ENCODE data around the gene HSD3B7. TPM values are rescaled to one million over a fixed set of nuclear protein-coding genes. Genes with fewer than 3 reads are reported as not detected.

The HSD3B7 gene
- total RNA-seq, 1 donor = 45.6 TPM

- no peaks in the 10 kb centered on the region for H3K36me3 ChIP-seq (ENCODE audit: insufficient read depth, low read length)
- H3K4me2 ChIP-seq (ENCODE audit: insufficient read depth, low read length) = no peak overlapping the region
- H4K20me1 ChIP-seq (ENCODE audit: insufficient read depth, low read length) = no peaks in the 10 kb centered on the region
- no peak overlapping the region for H3K27ac ChIP-seq (ENCODE audit: low read depth, low read length)
- H3K79me2 ChIP-seq (ENCODE audit: insufficient read depth, low read length) = no peaks in the 10 kb centered on the region
- H3K9me3 ChIP-seq (ENCODE audit: low read depth, low read length) = no peaks in the 10 kb centered on the region
- H3K4me1 ChIP-seq (ENCODE audit: insufficient read depth, low read length) = no peaks in the 10 kb centered on the region
- no peaks in the 10 kb centered on the region for H3K27me3 ChIP-seq (ENCODE audit: insufficient read depth, low read length)
- TF ChIP-seq CTCF (IDR thresholded peaks at IDR 0.05; ENCODE audit: extremely low read depth, low read depth, low read length) = no peak
- H2AFZ ChIP-seq (ENCODE audit: low read length) = no peak overlapping the region
- no peak overlapping the region for H3K4me3 ChIP-seq (ENCODE audit: insufficient read depth, low read length)
- no peak for DNase-seq (ENCODE audit: insufficient read length, low spot score, missing footprints)
These were observed 35.5 kb downstream of the HSD3B7 start for GRCh38 chr16:31020536-31020935.

- no peak overlapping the region for H3K4me2 ChIP-seq (ENCODE audit: insufficient read depth, low read length)
- no peak for DNase-seq (ENCODE audit: insufficient read length, low spot score, missing footprints)
- no peaks in the 10 kb centered on the region for H3K27me3 ChIP-seq (ENCODE audit: insufficient read depth, low read length)
- TF ChIP-seq CTCF (IDR thresholded peaks at IDR 0.05; ENCODE audit: extremely low read depth, low read depth, low read length) = no peak
- H3K27ac ChIP-seq (ENCODE audit: low read depth, low read length) = no peak overlapping the region
- no peak overlapping the region for H2AFZ ChIP-seq (ENCODE audit: low read length)
- H3K79me2 ChIP-seq (ENCODE audit: insufficient read depth, low read length) = no peaks in the 10 kb centered on the region
- H4K20me1 ChIP-seq (ENCODE audit: insufficient read depth, low read length) = no peaks in the 10 kb centered on the region
- no peak overlapping the region for H3K4me3 ChIP-seq (ENCODE audit: insufficient read depth, low read length)
- no peaks in the 10 kb centered on the region for H3K4me1 ChIP-seq (ENCODE audit: insufficient read depth, low read length)
- H3K36me3 ChIP-seq (ENCODE audit: insufficient read depth, low read length) = no peaks in the 10 kb centered on the region
- no peaks in the 10 kb centered on the region for H3K9me3 ChIP-seq (ENCODE audit: low read depth, low read length)
These were observed 37.7 kb downstream of the HSD3B7 start for GRCh38 chr16:31022544-31023251.

- Histone ChIP-seq H3K79me2 (ENCODE audit: insufficient read depth, low read length) (no peaks in the 10 kb centered on the region), H3K27me3 (ENCODE audit: insufficient read depth, low read length) (no peaks in the 10 kb centered on the region), H3K4me3 (ENCODE audit: insufficient read depth, low read length) (no peak overlapping the region), H3K4me1 (ENCODE audit: insufficient read depth, low read length) (no peaks in the 10 kb centered on the region), H2AFZ (ENCODE audit: low read length) (no peak overlapping the region), H3K9me3 (ENCODE audit: low read depth, low read length) (no peaks in the 10 kb centered on the region), H3K27ac (ENCODE audit: low read depth, low read length) (no peak overlapping the region), H3K36me3 (ENCODE audit: insufficient read depth, low read length) (no peaks in the 10 kb centered on the region), H3K4me2 (ENCODE audit: insufficient read depth, low read length) (no peak overlapping the region), H4K20me1 (ENCODE audit: insufficient read depth, low read length) (no peaks in the 10 kb centered on the region)
- no peak for TF ChIP-seq CTCF (IDR thresholded peaks at IDR 0.05; ENCODE audit: extremely low read depth, low read depth, low read length)
- DNase-seq (ENCODE audit: insufficient read length, low spot score, missing footprints) = no peak
These were observed 38.2 kb downstream of the HSD3B7 start for GRCh38 chr16:31023252-31023602.

- Histone ChIP-seq H3K36me3 (ENCODE audit: insufficient read depth, low read length) (no peaks in the 10 kb centered on the region), H3K79me2 (ENCODE audit: insufficient read depth, low read length) (no peaks in the 10 kb centered on the region), H3K27ac (ENCODE audit: low read depth, low read length) (no peak overlapping the region), H4K20me1 (ENCODE audit: insufficient read depth, low read length) (no peaks in the 10 kb centered on the region), H3K4me1 (ENCODE audit: insufficient read depth, low read length) (no peaks in the 10 kb centered on the region), H3K9me3 (ENCODE audit: low read depth, low read length) (no peaks in the 10 kb centered on the region), H3K4me3 (ENCODE audit: insufficient read depth, low read length) (no peak overlapping the region), H3K27me3 (ENCODE audit: insufficient read depth, low read length) (no peaks in the 10 kb centered on the region), H2AFZ (ENCODE audit: low read length) (no peak overlapping the region), H3K4me2 (ENCODE audit: insufficient read depth, low read length) (no peak overlapping the region)
- DNase-seq (ENCODE audit: insufficient read length, low spot score, missing footprints) = no peak
- no peak for TF ChIP-seq CTCF (IDR thresholded peaks at IDR 0.05; ENCODE audit: extremely low read depth, low read depth, low read length)
These were observed 38.7 kb downstream of the HSD3B7 start for GRCh38 chr16:31023627-31024226.
